NT2/D1 (cell line): ENCODE data around the gene ACKR3.

Experiments used
- SUZ12 ChIP-seq: IDR thresholded peaks from 2 replicates; pipeline ENCODE4 v1.6.1; 2011; ENCODE audit not compliant: insufficient read length, insufficient read depth; ENCODE audit errors: extremely low read depth
- YY1 ChIP-seq: IDR thresholded peaks from 2 replicates; pipeline ENCODE4 v1.6.1; 2011; ENCODE audit not compliant: insufficient read length, insufficient read depth

DNA sequence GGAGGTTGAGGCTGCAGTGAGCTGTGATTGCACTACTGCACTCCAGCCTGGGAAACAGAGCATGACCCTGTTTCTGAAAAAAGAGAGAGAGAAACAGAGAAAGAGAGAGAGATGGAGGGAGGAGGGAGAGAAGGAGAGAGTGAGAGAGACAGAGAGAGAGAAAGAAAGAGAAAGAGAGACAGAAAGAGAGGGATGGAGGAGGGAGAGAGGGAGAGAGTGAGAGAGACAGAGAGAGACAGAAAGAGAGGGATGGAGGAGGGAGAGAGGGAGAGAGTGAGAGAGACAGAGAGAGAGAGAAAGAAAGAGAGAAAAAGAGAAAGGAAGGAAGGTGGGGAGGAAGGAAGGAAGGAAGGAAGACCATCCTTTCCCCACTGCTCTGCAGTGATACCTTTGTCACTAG is 48.1 kb upstream of the ACKR3 start:
- no peak for TF ChIP-seq YY1
- TF ChIP-seq SUZ12: no peak
